Memory B cell (primary cell): ENCODE data around the gene MYO5B.

ENCODE experiments used
- ATAC-seq: fragments of 150-1000 bp; cut with Tn5 transposase; 2 replicates; pipeline ENCODE4 v1.10.0; 2021; ENCODE audit warnings: low read depth, mild to moderate bottlenecking, moderate library complexity
- DNase-seq, 2 donors: peaks; one replicate each; pipeline ENCODE4 v3.0.0; 2022; ENCODE audit warnings: low spot score in 2 of 2
- H3K27ac Mint-ChIP-seq: one replicate; pipeline ENCODE4 v1.8.0; 2022; ENCODE audit warnings: mild to moderate bottlenecking, moderate library complexity, mixed read lengths
- H3K27me3 Mint-ChIP-seq: one replicate; pipeline ENCODE4 v1.8.0; 2022; ENCODE audit warnings: mixed read lengths
- H3K36me3 Mint-ChIP-seq: one replicate; pipeline ENCODE4 v1.8.0; 2022; ENCODE audit warnings: mild to moderate bottlenecking, mixed read lengths
- H3K4me1 Mint-ChIP-seq: one replicate; pipeline ENCODE4 v1.8.0; 2022; ENCODE audit warnings: mixed read lengths
- H3K4me3 Mint-ChIP-seq: one replicate; pipeline ENCODE4 v1.8.0; 2022; ENCODE audit warnings: mild to moderate bottlenecking, moderate library complexity, mixed read lengths
- H3K9me3 Mint-ChIP-seq: one replicate; pipeline ENCODE4 v1.8.0; 2022; ENCODE audit warnings: mixed read lengths

MYO5B gene

GRCh38 chr18:49915352-49915751 lies 279.6 kb downstream of the MYO5B start:
- Mint-ChIP-seq H3K4me1 (peaks cover 14% of the 10 kb centered on the region), H3K4me3 (no peak overlapping the region), H3K27ac (peak overlapping the region; percentile 88), H3K36me3 (no peaks in the 10 kb centered on the region), H3K27me3 (peaks cover 7% of the 10 kb centered on the region), H3K9me3 (peaks cover 3% of the 10 kb centered on the region)
- no peak for DNase-seq
- no peak for ATAC-seq

DNA sequence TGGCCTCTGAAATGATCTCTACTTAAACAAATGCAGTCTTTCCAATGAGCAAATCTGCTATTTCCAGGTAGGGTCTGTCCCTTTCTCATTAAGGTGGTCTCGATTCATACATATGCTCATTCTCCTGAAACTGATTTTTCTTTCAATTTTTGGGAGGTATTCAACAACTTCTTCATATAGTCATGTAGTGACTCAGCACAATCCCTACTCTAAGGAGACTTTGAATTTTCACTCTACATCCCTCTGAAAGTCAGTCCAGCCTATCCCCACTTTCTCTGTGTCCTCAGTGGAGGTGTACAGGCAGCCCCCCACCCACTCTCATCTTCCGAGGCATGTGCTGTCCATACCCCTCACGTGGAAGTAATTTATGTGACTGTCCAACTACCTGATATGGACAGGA lies 281.7 kb downstream of the MYO5B start:
- H3K27ac Mint-ChIP-seq, result no peak overlapping the region
- ATAC-seq, result no peak

GRCh38 chr18:49911427-49911826 lies 283.5 kb downstream of the MYO5B start:
- no peak overlapping the region for H3K27ac Mint-ChIP-seq
- DNase-seq, result no peak
- peaks cover 7% of the 10 kb centered on the region for H3K4me1 Mint-ChIP-seq
- H3K36me3 Mint-ChIP-seq, result no peaks in the 10 kb centered on the region
- peaks cover 3% of the 10 kb centered on the region for H3K27me3 Mint-ChIP-seq
- no peak for ATAC-seq
- no peak overlapping the region for H3K4me3 Mint-ChIP-seq
- H3K9me3 Mint-ChIP-seq, result peaks cover 3% of the 10 kb centered on the region

More for the DNA sequence above, 281.7 kb downstream of the MYO5B start:
- H3K4me1 Mint-ChIP-seq, result peaks cover 14% of the 10 kb centered on the region
- H3K4me3 Mint-ChIP-seq, result no peak overlapping the region
- H3K36me3 Mint-ChIP-seq, result no peaks in the 10 kb centered on the region
- peaks cover 3% of the 10 kb centered on the region for H3K9me3 Mint-ChIP-seq
- peaks cover 2% of the 10 kb centered on the region for H3K27me3 Mint-ChIP-seq
- no peak for DNase-seq

GRCh38 chr18:49910986-49911385 lies 284.0 kb downstream of the MYO5B start:
- Mint-ChIP-seq H3K36me3 (no peaks in the 10 kb centered on the region), H3K4me1 (peaks cover 4% of the 10 kb centered on the region)

GRCh38 chr18:49910019-49910418 lies 284.9 kb downstream of the MYO5B start:
- Mint-ChIP-seq H3K27ac (no peak overlapping the region), H3K36me3 (no peaks in the 10 kb centered on the region), H3K27me3 (peaks cover 3% of the 10 kb centered on the region), H3K9me3 (peaks cover 3% of the 10 kb centered on the region), H3K4me1 (no peaks in the 10 kb centered on the region), H3K4me3 (no peak overlapping the region)
- no peak for DNase-seq
- no peak for ATAC-seq

More at GRCh38 chr18:49910986-49911385, 284.0 kb downstream of the MYO5B start:
- no peak overlapping the region for H3K27ac Mint-ChIP-seq
- no peak overlapping the region for H3K4me3 Mint-ChIP-seq
- peaks cover 3% of the 10 kb centered on the region for H3K9me3 Mint-ChIP-seq
- no peak for DNase-seq
- no peak for ATAC-seq
- peaks cover 3% of the 10 kb centered on the region for H3K27me3 Mint-ChIP-seq

DNA sequence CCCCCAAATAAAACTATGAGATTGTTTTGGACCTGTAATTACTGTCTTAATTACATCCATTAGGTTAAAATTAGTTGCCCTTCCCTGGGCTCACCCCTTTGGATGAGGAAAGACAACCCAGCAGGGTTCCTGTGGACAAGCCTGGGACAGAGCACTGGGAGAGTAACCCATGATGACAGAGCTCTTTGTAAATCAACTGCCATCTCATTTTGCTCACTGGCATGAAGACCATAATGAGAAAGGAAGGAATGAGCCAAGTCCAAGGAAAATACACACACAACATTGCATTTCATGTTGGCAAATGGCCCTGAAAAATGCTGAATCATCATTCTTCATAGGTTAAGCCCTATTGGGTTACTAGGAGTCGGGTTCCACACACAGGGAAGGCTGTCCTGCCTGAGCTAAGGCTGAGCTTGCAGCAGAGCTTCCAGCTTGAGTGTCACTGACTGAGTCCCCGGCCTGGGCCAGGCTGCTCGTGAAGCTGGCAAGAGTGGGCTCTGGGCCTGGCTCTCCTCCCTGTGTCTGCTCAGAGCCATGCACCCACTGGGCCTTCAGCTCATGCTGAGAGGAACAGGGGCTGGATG lies 287.5 kb downstream of the MYO5B start:
- Mint-ChIP-seq H3K27ac (no peak overlapping the region), H3K4me3 (no peak overlapping the region), H3K9me3 (no peaks in the 10 kb centered on the region), H3K36me3 (peaks cover 3% of the 10 kb centered on the region), H3K27me3 (peaks cover 3% of the 10 kb centered on the region), H3K4me1 (no peaks in the 10 kb centered on the region)
- no peak for ATAC-seq
- DNase-seq, result no peak

GRCh38 chr18:49905771-49906170 lies 289.2 kb downstream of the MYO5B start:
- DNase-seq (no peak), ATAC-seq (no peak)
- Mint-ChIP-seq H3K27ac (no peak overlapping the region), H3K4me1 (no peaks in the 10 kb centered on the region), H3K36me3 (peaks cover 3% of the 10 kb centered on the region), H3K9me3 (no peaks in the 10 kb centered on the region), H3K4me3 (no peak overlapping the region), H3K27me3 (peaks cover 3% of the 10 kb centered on the region)

GRCh38 chr18:49904871-49905555 lies 289.9 kb downstream of the MYO5B start:
- H3K9me3 Mint-ChIP-seq, result no peaks in the 10 kb centered on the region
- peaks cover 3% of the 10 kb centered on the region for H3K27me3 Mint-ChIP-seq
- no peaks in the 10 kb centered on the region for H3K4me1 Mint-ChIP-seq
- no peak for ATAC-seq
- peaks cover 3% of the 10 kb centered on the region for H3K36me3 Mint-ChIP-seq
- DNase-seq, result no peak
- no peak overlapping the region for H3K4me3 Mint-ChIP-seq
- no peak overlapping the region for H3K27ac Mint-ChIP-seq

DNA sequence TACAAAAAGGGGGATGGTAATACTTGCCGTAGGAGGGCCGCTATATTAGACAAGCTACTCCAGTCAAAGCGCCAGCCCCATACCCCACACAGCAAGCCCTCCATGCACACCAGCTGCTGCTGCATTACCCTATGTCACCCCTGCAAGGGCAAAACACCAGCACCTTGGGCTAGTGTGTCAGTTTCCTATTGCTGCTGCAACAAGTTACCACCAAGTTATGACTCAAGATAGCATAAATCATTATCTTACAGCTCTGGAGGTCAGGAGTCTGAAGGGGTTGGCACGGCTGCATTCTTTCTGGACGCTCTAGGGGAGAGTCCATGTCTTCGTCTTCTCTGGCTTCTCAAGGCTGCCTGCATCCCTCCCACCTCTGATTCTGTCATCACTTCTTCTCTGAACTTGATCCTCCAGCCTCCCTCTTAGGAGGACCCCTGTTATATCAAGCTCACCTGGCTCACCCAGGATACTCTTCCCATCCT lies 293.0 kb downstream of the MYO5B start:
- Mint-ChIP-seq H3K9me3 (no peaks in the 10 kb centered on the region), H3K4me3 (no peak overlapping the region), H3K27ac (no peak overlapping the region), H3K27me3 (peaks cover 3% of the 10 kb centered on the region), H3K36me3 (peaks cover 3% of the 10 kb centered on the region), H3K4me1 (no peaks in the 10 kb centered on the region)
- ATAC-seq (no peak), DNase-seq (no peak)

GRCh38 chr18:49899657-49900330 lies 295.2 kb downstream of the MYO5B start:
- DNase-seq (no peak), ATAC-seq (no peak)
- Mint-ChIP-seq H3K4me1 (no peaks in the 10 kb centered on the region), H3K36me3 (peaks cover 6% of the 10 kb centered on the region), H3K27me3 (no peaks in the 10 kb centered on the region), H3K27ac (no peak overlapping the region), H3K4me3 (no peak overlapping the region), H3K9me3 (no peaks in the 10 kb centered on the region)

DNA sequence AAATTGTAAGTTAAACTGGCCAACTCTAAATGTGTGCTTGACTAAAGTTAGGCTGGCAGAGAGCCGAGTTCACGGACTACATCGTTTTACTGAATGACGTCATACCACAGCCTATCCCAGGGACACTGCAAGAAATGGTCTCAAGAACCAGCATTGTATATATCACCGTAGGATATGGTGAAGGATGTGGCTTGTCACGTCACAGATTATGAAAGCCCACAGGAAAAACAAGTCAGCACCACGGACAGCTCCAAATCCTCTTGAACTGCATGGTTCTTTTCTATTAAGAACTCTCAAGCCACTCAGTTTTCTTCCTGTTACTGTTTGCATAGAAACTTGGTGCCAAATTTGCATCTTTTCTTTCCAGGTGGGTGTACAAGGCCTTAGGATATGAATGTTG lies 296.5 kb downstream of the MYO5B start:
- H3K4me3 Mint-ChIP-seq, result no peak overlapping the region
- DNase-seq, result peak in 1 of 2 donors; percentile 20
- H3K27me3 Mint-ChIP-seq, result no peaks in the 10 kb centered on the region
- H3K9me3 Mint-ChIP-seq, result no peaks in the 10 kb centered on the region
- H3K27ac Mint-ChIP-seq, result no peak overlapping the region
- H3K4me1 Mint-ChIP-seq, result no peaks in the 10 kb centered on the region
- H3K36me3 Mint-ChIP-seq, result peaks cover 4% of the 10 kb centered on the region
- no peak for ATAC-seq

DNA sequence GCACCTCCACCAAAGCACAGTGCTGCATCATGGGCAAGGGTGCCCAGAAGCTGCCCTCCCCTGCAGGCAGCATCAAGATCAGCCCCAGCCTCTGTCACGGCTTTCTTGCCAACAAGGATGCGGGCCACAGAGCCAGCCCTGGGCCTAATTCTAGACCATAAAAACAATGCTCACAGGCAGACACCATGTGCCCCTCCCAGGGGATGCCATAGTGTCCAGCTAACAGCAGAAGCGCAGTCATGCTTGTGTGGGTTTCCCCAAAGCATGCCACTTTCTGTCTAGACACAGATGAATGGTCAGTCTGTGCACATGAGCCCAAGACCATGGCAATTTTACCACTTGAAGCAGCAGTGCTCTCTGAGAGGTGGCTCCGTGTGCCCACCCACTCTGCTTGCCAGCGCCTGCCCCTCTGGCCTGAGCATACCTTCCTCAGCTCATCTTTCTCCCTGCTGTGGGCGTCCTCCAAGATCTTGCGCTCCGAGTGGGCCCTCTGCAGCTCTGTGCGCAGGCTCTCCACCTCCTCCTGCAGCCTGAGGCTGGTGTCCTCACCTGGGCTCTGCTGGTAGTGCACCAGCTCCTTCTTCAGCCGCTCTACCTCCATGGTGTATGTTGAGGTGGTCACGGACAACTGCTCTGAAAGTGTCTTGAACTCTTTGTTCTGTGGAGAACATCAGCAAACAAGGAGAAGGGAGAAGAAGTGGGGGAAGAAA lies 300.3 kb downstream of the MYO5B start:
- ATAC-seq (no peak), DNase-seq (no peak)
- H3K4me3 Mint-ChIP-seq, result no peak overlapping the region
- peaks cover 4% of the 10 kb centered on the region for H3K36me3 Mint-ChIP-seq
- H3K9me3 Mint-ChIP-seq, result no peaks in the 10 kb centered on the region
- H3K27ac Mint-ChIP-seq, result no peak overlapping the region
- H3K4me1 Mint-ChIP-seq, result no peaks in the 10 kb centered on the region
- peaks cover 1% of the 10 kb centered on the region for H3K27me3 Mint-ChIP-seq

DNA sequence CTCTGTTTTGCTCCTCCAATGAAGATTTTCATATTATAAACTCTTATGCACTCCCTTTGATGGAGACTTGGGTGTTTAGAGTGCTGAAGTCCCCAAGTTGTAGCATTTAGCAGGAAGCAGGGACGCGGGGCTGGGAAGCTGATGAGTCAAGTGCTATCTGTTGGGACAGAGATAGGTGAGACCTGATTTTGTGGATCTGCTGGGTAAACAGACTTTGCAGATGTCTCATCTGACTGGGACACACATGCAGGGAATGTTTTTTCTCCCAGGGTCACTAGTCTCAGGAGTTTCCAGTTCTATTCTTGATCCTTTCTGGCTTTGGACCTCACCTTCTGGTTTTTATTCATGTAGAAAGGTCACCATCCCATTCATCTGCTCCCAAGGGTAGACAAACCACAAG lies 301.9 kb downstream of the MYO5B start:
- DNase-seq (no peak), ATAC-seq (no peak)
- no peak overlapping the region for H3K27ac Mint-ChIP-seq
- no peaks in the 10 kb centered on the region for H3K9me3 Mint-ChIP-seq
- no peak overlapping the region for H3K4me3 Mint-ChIP-seq
- peaks cover 4% of the 10 kb centered on the region for H3K36me3 Mint-ChIP-seq
- H3K27me3 Mint-ChIP-seq, result peaks cover 1% of the 10 kb centered on the region
- H3K4me1 Mint-ChIP-seq, result no peaks in the 10 kb centered on the region
